ENCODE data around the gene TREML2.
"Not testable (repeated sequence)": the region's sequence is repeated elsewhere in the genome, so short reads cannot be mapped to it uniquely, and the experiment has no call there.

Gene TREML2

DNA sequence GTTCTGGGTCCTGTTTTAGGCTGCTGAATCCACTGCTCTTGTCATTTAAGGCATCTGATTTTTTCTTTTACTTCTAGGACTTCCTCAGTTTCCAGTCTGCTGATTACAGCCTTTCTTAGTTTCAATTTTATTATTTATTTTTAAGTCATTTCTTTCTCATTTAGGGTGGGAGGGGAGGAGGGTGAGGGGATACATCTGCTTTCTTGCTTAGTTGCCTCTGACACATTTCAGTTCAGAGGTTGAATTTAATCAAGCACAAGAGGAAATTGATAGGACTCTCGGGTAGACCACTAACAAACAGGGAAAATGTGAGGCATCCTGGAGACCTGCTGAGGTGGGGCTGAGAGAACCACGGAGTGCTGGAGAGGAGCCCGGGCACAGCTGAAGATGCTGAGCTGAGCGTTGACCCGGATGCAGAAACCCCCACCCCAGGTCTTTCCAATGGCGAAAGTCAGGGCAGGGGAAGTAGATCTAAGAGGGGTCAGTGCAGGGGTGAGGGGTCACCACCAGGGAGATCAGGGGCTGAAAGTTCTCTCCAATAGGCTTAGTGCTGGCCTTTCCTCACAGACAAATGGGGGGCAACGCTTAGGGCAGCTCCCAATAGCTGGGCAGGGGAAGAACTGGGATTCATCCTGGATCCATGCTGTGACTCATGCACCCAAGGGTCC lies 7.6 kb upstream of the TREML2 start:
- DNase-seq: no peak

DNA sequence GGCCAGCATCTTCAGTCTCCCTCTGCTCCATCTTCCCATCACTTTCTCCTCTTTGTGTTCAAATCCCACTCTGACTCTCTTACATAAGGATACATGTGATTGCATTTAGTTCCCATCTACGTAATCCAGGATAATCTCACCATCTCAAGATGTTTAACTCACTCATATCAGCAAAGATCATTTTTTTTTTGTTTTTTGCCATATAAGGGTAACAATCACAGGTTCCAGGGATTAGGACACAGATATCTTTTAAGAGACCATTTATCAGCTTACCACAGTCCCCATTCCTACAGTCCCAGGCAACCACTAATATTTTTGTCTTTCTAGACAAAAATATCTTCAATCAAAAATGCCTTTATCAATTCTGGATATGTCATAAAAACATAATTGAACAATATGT lies 3.2 kb upstream of the TREML2 start:
- no peak for DNase-seq

DNA sequence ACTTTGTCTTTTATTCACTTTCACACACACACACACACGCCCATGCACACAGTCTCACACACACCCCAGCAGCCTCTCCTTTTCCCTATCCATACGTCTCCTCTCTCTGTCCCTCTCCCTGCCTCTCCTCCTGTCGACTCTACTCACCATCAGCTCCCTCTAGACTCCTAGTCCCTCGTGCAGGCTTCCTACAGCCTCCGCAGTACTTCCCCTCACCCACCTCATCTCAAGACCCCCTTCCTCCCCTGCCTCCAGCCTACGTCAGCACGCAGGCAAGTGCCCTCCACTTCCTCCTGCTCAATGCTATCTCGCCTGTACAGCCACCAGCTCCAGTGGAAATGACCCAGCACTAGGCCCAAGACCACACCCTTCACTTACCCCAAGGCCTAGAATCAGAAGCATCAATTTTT lies 820 bp upstream of the TREML2 start:
- DNase-seq: no peak

DNA sequence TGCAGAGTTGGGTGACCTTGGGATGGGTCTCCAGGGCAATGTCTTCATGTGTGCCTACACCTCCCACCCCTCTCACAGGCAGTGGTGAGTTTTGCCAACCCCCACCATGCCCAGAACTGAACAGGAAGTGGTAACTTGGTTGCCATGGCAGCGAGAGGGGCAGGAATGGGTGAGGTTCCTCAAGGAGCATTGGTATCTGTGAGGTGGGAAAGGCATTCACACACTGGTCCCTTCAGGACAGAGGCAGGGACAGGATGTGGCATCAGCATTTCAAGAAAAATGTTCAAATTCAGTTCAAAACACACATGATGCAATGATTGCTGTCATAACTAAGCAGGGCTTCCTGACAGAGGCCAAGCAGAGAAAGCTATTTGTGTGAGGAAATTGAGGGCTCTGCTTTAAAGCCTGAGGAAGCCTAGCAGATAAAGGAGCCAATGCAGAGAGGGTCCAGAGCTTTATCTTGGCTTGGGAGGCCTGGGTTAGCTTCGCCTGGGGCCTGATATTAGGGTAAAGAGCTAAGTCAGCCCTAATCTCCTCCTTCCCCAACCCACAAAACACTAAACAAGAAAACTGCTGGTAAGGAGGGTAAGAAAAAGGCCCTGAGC lies 551 bp downstream of the TREML2 start:
- peak; percentile 15 for DNase-seq

DNA sequence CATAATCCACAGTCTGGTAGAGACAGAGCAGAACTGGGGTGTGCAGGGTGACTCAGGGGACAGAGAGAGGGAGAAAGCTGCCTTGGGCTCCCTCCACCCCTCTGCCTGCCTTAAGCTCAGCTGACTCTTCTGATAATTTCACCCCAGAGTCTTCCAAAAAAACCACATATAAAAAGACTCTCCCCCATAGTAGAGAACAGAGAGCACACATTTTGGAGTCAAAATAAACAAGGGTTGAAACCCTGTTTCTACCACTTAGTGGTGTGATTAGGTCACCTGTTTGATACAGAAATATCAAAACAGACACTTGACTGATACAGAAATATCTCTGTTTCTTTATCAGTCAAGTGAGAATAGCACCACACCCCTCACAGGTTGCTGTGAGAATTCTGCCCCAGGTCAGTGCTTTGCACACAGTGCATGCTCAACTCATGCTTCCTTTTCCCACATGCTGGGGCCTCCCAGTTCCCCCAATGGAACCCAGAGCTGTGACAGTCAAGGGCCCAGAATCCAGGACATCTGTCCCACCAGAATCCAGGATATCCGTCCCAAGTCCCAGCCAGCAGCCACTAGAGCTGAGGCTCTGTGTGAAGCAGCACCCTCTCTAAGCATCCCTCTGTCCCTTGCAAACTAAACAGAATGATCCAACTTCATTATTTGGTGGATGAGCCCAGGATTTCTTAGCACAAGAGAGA lies 1.2 kb downstream of the TREML2 start:
- no peak for DNase-seq

DNA sequence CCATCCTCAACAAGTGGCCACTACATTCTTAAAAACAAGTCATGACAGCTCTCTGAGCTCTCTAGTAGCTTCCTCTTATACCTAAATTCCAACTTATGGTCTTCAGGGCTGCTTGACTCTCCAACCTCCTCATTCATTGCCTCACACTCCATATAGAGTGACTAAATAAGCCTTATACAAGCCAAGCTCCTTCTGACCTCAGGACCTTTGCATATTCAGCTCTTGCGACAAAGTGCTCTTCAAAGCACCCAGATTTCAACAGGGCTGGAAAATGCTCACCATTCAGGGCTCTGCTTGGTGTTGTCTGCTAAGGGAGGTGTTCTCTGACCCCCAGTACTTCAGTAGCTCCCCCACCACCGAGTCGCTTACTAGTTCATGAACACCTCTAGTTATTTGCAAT lies 3.7 kb downstream of the TREML2 start:
- no peak for DNase-seq

DNA sequence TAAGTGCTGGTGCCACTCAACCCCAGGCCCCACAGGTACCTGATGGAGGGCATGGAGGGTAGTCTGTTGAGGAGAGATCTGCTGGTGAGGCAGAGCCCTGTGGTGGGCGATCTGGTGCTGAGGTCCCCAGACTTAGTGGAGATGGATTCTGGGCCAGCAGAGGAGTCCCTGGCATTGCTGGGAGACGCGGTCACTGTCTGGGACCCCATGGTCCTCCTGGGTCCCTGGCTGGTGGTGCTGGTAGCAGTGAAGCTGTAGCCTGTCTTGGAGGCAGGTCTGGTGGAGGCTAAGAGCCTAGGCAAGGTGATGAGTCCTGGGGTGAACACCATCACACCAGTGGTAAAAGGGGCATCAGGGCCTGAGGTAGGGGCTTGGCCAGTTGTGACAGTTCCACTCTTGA lies 6.6 kb downstream of the TREML2 start:
- DNase-seq: no peak

DNA sequence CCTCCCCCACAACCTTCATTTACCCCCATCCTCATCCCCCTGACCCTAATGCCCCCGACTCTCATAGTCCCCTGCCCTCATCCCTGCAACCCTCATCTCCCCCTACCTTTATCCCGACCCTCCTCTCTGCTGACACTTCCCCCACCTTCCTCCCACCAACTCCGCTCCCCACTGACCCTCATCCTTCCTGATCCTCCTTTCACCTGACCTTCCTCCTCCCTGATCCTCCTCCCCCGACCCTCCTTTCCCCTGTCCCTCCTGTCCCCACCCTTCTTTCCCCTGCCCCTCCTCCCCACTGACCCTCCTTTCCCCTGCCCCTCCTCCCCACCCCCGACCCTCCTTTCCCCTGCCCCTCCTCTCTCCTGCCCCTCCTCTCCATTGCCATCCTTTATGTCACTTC lies 7.1 kb downstream of the TREML2 start:
- no peak for DNase-seq

DNA sequence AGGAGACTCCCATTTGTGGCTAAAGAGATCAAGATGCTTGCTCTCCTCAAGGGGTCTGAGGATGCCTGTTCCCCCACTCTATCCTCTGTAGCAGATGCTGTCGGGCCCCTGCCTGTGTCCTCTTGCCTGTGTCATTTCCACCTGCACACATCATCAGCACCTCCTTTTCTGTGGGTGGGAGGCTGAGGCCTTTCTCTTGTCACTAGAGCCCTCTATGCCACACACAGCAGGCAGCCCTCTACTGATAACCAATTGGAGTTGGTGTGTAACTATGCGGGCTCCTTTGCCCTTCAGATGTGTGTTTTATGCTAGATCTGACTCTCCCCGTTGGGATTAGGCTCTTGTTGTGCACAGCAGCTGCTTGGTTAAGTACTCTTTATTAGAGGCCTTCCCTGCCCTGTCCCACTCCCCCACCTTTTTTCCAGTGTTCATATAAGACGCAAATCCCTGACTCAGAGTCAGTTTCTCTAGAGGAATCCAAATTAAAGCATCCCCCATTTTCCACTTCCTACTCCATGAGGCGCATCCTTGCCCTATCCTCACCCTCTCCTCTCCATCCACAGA lies 7.7 kb downstream of the TREML2 start:
- no peak for DNase-seq

DNA sequence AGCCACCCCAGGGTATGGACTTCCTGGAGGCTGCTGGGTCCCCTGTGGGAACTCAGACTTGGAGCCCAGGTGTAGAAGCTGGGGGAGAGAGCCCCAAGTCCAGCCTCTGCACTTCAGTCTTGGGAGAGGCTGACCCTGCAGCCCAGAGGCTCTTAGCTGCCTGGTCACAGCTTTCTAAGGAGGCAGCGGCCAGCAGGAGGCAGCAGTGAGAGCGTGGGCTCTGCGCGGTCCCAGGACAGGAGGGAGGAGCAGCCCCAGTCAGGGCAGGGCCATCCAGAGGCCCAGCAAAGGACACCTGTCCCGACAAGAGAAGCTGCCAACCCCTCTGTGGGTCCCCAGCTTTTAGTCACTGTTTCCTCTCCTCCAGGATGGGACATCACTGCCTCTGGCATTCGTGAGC lies 9.4 kb downstream of the TREML2 start:
- DNase-seq: peak; percentile 46

DNA sequence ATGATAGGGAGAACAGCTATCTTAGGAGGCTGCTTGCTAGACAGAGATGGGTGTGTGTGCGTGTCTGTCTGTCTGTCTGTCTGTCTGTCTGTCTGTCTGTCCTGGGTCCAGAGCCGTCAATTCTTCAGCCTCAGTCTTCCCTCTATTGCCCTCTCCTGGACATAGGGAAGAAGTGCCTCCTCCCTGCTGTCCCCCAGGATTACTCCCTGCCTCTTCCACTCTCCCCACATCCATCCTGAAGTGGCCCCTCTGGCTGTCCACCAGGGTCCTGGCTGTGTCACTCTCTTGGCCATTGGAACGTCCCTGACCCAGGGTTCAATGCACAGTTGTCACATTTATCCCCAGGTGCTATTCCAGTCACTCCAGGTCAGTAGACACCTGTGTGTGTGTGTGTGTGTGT lies 10.2 kb downstream of the TREML2 start:
- DNase-seq: no peak

DNA sequence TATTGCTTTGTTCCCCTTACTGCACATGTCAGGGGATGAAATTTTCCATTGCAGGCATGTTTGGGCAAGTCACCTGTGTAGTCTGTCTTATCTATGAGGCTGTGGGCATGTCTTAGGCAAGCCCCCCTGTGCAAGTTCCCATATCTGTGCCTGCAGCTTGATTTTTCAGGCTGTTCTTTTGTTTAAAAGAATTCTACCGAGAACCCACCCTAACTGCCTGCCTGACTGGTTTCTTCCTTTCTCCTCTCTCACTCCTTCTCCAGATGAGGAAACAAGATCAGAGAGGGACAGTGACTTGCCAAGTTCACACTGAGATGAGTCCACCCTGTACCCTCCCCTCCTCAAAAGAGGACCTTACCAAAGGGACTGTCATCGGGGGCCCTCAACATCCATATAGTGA lies 11.0 kb downstream of the TREML2 start:
- DNase-seq: no peak

DNA sequence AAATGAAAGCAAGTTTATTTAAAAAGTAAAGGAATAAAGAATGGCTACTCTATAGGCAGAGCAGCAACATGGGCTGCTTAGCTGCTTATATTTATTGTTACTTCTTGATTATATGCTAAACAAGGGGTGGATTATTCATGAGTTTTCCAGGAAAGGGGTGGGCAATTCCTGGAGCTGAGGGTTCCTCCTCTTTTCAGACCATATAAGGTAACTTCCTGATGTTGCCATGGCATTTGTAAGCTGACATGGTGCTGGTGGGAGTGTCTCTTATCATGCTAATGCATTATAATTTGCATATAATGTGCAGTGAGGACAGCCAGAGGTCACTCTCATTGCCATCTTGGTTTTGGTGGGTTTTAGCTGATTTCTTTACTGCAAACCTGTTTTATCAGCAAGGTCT lies 11.9 kb downstream of the TREML2 start:
- not testable (repeated sequence) for DNase-seq

DNA sequence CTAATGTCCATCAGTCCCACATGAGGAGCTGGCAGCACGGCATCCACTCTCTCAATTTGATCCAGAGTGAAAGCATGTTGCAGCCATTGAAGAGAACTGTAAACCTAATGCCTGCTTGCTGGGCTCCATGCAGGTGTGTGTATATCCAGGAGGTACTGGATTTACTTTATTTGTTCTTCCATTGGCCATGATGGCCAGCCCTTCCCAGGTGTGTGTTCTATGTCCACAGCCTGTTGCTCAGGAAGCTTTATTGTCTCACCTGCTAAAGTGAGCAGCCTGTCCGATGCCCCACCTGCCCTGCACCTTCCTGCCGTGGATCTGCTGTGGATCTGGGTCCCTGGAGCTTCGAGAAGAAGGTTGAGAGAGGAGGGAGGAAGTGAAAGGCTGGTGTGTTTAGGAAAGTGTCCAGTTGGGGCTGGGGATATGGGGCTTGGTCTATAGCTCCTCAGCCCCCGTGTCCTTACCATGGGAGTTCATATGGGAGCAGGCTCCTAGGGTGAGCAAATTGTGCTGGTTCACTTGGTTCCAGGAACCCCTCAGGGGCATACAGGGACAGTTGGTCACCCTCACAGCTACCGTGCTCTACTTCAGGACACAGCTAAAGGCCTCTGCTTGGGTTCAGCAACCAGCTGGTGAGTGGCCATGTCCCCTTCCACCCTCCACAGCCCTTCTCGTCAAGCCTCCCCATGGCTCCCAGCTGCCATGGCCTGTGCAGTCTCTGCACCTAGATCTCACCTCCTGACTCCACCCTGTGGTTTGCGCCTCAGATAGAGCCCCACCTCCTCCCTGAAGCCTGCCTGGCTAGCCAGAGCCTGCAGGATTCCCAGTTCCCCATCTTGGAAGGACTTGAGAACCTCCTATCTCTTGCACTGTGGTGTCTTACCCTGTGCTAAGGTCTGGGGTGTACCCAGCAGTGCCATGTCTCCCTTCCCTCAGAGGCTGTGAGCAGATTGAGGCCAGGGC lies 12.7 kb downstream of the TREML2 start:
- no peak for DNase-seq

DNA sequence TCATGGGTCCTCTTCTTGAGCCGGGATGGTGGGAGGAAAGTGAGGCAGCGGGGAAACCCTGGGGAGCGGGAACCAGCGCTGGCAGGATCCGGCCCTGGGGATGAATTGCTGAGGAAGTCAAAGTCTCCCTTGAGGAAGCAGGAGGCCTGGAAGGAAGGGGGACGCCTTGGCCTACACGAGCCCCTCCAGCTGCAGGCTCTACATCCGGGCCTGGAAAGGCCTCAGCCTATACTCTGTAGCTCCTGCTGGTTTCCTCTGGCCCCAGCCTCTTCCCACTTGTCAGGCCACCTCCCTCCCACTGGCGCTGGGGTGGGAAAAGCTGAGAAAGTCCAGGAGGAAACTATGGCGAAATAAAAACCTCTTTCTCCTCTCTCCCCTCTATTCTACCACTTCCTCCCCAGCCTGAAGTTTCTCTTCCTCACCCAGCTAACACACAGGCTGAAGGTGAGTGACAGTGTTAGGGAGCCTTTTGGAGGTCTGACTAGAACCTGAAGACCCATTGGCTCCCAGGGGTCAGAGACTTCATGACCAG lies 14.9 kb downstream of the TREML2 start:
- no peak for DNase-seq

DNA sequence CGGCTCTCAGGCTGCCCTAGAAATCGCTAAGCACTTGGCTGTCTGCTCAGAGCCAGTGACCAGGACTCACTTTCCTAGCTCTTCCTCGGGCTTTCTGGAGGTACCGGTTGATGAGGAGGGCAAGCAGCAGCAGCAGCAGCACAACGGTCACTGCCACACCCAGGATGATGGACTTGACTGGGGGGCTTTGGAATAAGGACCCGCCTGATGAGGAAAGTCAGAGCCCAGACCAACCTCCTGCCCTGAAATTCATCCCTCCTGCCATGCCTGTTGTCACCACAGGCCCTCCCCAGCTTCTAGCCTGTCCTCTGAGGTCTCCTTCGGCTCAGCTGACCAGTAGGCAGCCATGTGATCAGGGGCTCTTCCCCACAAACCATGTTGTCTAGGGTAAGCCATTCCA lies 16.2 kb downstream of the TREML2 start:
- DNase-seq: no peak

DNA sequence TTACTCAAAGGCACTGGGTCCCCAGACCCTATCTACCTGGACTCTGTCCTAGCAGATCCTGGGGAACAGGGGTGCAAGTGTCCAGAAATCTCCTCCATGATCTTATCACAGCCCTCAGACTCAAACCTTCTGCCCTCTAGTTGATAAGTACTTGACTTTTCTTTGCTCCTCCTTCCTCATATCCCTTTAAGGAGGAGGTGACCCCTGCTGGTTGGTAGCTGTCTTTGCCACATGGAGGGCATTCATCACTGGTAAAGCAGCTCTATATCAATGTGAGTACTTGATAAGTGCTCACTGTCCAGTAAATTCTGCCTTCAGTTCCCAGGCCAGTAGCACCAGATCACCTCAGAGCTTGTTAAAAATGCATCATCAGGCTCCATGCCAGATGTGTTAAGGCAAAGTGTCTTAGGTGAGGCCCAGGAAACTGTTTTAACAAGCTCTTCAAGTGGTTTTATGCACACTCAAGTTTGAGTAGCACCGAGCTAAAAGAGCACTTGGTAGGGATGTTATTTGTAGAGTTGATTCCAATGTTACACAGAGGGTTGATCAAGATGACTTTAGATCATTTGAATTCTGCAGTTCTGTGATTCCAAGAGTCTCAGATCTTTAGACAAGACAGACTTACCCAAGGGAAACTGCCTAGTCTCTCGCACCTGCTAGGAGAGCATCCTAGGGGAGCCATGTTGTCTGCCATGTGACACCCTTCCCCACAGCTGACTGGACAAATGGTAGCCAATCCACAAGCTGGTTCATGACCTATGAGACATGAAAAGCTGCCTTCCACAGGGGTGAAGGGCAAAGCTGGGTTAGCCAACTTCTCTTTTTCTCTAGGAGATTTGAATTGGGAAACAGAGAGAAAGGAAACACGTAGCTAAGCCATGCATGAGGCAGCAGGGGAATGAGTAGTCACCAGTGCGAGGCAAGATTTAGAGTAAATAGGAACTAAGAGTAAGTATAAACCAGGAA lies 18.6 kb downstream of the TREML2 start:
- DNase-seq: peak; percentile 10

DNA sequence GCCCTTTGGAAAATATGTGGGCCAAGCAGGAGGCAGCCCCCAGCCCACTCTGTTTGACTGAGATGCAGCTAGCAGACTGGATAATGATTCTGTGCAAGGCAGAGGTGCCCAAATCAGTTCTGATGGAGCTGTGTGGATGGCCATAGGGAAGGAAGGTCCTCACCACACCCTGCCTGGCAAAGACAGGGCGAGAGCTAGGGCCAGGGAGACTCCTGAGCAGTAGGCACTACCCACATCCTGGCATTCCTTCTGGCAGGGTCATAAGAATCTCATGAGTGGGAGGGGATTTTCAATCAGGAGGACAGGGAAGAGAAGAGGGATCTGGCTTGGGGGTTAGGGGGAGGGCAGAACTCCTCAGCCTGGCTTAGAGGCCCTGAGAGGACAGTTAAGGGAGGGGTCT lies 19.4 kb downstream of the TREML2 start:
- no peak for DNase-seq

DNA sequence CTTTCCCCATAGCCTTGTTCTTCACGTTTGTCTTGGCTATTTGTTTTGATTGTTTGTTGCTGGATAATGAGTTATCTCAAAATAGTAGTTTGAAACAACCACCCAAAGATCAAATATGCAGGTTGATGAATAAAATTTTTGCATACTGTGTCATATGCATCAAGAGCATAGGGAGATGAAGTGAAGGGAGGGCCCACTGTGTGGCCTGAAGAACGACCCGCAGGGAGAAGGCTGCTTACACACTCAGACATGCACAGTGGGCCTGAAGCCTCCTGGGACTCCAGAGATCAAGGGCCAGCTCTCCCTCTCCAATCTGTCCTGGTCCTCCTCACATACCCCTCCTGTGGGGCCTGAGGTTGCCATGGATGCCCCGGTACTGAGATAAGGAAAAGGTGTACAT lies 21.8 kb downstream of the TREML2 start:
- DNase-seq: no peak

DNA sequence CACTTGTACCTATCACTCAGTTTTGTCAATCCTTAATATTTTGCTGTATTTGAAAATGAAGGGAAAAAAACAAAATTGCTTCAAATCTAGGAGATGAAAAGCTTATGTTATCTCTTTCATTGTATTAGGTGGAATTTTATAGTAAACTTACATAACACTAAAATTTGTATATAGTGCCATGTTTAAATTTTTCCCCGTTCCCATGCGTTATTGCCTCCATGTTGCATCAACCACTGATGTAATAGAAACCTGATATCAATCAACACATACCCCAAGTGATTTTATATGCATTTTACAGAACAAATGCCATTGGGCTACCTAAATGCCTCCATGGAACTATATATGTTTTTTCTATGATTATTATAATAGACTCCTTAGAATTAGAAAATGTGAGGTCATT lies 23.3 kb downstream of the TREML2 start:
- no peak for DNase-seq

DNA sequence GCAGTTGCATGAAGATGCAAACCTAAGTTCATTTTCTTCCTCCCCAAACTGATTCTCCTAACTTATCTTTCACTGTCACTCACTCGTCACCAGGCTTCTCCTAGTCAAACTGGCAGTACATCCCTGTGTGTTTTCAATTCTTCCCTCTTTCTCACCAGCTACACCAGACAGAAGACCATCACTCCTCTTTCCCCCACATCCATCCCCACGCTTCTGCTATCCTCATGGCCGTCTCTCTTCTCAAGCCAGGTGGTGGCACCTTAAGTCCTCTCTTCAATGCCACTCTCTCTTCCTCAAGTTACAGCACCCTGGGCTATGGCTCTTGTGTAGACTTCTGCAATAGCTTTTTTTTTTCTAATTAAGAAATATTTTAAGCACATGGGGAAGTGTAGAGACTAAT lies 23.7 kb downstream of the TREML2 start:
- DNase-seq: no peak

DNA sequence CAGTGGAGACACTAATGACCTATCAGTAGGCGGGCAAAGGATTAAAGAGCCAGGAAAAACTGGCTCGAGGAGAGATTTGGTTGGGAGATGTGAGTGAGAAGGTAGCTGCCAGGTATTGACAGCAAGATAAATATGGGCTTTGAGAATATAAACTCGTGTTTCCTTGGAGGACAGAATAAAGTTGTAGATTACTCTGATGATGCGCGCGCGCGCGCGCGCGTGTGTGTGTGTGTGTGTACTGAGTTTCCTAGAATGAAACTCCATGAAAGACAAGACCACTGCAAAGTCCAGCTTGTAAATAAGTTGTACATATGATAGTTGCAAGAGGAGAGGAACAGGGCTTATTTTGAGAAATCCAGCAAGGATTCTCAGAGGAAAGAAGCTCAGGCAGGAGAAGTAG lies 24.8 kb downstream of the TREML2 start:
- no peak for DNase-seq

All from stimulated activated CD4-positive, alpha-beta T cell treated with anti-CD3 and anti-CD28 coated beads, Interleukin-12 subunit alpha, Interleukin-12 subunit beta, amount 100 ng/mL, for 4 hours (primary cell).